ENCODE data around the gene ASIC2.

Gene ASIC2

GRCh38 chr17:33292981-33293867 is at the start of gene ASIC2:
Gene ASIC2, minus strand, starts transcription at chr17:33293295.
- DNase-seq, result no peak

GRCh38 chr17:33342025-33342424 is 48.9 kb upstream of the ASIC2 start:
- DNase-seq, result no peak

DNA sequence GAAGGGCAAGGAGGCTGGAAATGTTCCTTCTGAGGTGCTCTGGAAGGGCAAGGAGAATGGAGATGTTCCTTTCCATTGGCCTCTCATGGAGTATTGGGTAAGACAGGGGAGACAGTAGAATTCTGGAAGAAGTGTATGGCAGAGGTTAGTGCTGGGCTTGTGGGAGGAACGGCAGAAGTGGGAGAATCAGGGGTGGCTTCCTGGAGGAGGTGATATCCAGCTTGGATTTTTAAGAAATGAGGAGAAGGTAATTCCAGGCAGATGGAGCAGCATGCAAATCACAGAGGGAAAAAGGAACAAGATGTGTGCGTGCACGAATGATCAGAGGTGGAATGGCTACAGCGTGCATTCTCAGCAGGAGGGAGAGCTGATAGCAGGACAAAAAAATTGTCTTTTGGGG is 45.1 kb upstream of the ASIC2 start:
- no peak for DNase-seq

DNA sequence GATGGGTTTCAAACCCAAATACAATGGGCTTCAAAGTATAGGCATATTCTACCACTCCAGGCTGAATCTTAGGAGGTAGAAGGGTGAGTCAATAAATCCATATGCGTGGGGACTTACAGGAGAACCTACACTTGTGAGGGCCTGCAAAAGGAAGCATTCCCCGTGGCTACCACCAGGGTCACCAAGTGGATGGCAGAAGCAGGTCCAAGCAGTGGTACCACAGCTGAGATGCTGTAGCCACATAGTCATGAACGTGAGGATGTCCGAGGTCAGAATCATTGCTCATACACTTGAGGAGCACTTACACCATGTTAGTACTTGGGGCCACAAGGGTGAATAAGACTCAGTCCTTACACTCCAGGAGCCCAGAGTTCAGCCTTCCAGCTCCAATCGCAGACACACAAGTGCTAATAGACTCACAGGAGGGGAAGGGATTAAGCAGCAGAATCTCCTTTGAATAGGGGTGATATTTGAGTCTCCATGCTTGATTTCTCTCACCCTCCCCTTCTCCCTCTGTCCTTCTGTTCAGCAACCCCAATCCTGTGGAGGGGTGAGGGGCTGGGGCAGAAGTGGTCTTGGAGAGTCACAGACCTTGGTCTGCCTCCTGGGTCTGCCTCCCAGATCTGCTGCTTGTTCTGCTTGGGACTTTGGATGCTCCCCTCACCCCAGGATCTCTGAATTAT is 42.5 kb upstream of the ASIC2 start:
- no peak for DNase-seq

DNA sequence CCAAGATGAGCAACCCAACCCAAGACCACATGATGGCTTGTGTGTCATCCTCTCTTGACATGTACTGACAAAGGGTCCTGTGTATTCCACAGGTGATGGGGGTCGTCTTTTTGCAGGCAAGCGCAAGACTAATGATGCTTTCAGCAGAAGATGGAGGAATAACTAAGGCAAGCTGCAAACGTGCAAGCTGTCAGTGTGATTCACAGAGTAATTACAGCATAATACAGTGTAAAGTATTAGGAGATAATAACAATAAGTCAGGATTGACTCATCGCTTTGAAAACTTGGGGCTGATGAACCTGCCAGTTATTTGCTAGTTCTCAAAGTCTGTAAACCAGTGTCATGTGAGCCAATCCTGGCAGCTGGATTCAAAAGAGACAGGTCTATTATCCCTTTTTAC is 41.6 kb upstream of the ASIC2 start:
- DNase-seq, result no peak

DNA sequence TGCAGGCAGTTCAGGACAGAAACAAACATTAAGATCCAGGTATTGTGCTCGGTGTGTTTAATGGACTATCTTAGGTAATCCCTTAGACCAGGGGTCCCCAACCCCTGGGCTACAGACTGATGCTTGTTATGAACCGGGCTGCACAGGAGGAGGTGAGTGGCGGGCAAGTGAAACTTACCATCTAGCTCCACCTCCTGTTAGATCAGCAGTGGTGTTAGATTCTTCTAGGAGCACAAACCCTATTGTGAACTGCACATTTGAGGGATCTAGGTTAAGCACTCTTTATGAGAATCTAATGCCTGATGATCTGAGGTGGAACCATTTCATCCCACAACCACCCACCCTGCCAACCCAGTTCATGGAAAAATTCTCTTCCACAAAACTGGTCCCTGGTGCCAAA is 37.8 kb upstream of the ASIC2 start:
- DNase-seq, result no peak

GRCh38 chr17:33328129-33328528 is 35.0 kb upstream of the ASIC2 start:
- no peak for DNase-seq

- no peak for DNase-seq
Measured at GRCh38 chr17:33324736-33325135, 31.6 kb upstream of the ASIC2 start.

DNA sequence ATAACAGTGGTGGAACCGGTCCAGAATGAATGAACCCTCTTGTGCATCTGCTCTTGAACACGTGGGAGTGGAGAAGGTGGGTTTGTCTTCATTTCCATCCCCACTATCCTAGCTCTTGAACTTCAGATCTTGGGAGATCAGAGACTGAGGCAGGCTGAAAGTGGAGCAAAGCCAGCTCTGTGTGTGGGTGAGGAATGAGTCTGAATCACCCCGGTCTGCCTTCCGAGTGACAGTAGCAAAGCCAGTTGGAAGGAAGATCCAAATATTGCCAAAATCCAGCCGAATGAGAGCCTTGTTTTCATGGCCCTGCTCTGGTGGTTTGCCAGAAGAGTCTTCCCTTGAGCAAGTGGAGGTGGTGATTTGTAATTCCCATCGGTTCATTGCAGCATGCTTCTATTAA is 29.0 kb upstream of the ASIC2 start:
- no peak for DNase-seq

DNA sequence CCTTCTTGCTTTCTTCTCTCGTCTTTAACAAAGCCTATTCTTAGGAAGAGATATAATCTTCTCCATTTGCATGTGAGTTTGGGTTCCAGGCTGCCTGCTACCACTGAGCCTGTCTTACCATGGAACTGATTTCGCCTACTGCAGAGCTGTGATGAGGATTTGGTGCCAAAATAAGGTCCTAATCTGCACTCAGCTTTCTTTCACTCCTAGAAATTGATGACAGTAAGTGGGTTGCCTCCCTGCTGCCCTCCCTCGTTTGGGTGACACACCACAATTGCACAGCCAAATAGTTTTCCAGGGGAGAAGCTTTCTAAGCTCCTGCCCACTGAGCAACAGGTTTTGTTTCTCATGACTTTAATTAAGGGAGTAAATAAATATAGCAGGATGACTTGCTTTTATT is 25.1 kb upstream of the ASIC2 start:
- DNase-seq, result no peak

GRCh38 chr17:33316746-33317145 is 23.7 kb upstream of the ASIC2 start:
- DNase-seq, result no peak

DNA sequence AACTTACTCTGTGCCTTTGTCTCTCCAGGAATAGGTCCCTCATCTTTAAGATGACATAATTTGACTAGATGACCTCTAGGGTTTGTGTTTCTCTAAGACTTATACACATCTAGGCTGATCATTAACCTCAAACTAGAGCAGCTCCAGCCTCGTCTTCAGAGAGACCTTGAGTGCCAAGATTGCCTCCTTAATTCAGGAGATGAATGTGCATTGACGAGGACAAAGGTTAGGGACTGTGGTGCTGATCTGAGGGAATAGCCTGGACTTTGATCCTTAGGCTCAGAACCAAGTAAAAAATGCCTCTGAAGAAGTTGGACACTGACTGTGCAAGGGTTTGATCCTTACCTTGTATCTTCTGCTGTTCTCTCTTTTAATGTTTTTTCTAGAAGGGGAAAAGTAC is 17.2 kb upstream of the ASIC2 start:
- DNase-seq, result no peak

- DNase-seq, result no peak
Measured at GRCh38 chr17:33303254-33303653, 10.2 kb upstream of the ASIC2 start.

GRCh38 chr17:33302394-33302793 is 9.3 kb upstream of the ASIC2 start:
- no peak for DNase-seq

- DNase-seq, result no peak
Measured at GRCh38 chr17:33300241-33300640, 7.1 kb upstream of the ASIC2 start.

GRCh38 chr17:33299115-33299514 is 6.0 kb upstream of the ASIC2 start:
- DNase-seq, result no peak

DNA sequence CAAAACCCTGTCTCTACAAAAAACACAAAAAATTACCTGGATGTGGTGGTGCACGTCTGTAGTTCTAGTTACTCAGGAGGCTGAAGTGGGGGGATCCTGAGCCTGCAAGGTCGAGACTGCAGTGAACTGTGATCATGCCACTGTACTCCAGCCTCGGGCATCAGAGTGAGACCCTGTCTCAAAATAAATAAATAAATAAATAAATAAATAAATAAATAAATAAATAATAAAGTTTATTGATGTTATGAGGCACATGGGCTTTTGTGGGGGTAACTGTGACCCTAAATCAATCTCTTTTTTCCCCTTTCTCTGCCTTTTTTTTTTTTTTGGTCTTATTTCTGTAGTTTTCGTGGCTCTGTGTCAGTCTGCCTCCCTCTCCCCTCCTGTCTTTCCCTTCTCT is 4.5 kb upstream of the ASIC2 start:
- DNase-seq, result no peak

DNA sequence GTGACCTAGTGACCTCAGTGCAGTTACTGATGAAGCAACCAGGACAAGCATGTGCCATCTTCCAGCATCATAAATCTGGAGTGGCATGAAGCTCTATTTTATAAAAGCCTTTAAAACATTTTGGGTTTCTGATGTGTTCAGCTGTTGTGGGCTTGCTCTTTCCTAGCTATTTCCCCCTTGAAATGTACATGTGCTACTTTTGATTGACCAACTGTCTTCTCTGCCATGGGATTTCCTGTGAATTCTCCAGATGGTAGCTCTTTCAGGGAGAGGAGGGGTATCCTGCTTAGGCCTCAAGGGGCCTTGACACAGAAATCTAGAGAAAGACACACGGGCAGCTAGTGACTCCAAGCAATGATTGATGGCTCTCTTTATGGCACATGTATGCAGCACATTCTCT is 1.9 kb upstream of the ASIC2 start:
- DNase-seq, result no peak

- DNase-seq, result no peak
Measured at GRCh38 chr17:33292201-33292980, 704 bp downstream of the ASIC2 start.

- DNase-seq, result no peak
Measured at GRCh38 chr17:33291248-33292200, 1.6 kb downstream of the ASIC2 start.

GRCh38 chr17:33290253-33290652 is 2.8 kb downstream of the ASIC2 start:
- DNase-seq, result no peak

DNA sequence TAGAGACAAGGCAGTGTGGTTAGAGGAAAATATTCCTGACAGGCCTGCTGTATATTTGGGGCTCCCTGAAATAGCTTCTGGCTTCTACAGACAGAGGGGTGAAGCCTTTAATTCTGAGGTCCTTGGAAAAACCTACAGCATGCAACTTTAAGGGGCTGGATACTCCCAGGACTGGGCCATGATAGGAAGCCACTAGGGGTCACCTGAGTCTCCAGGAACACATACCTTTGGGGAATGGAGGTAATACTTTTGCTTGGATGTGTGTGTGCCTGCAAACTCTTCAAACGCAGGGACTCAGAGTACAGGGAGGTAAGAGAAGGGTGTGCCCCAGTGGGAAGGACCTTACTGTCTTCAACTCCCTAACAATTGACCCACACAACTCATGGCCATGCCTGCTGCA is 4.1 kb downstream of the ASIC2 start:
- DNase-seq, result no peak

Measured in stimulated activated naive CD4-positive, alpha-beta T cell treated with Interleukin-2 at 50 U/mL for 16 hours (primary cell).